ENCODE data around the gene FEN1. TPM values are rescaled to one million over a fixed set of nuclear protein-coding genes. Genes with fewer than 3 reads are reported as not detected.

FEN1 gene
- total RNA-seq, 1 donor from 2014 or later = 44.6 TPM

DNA sequence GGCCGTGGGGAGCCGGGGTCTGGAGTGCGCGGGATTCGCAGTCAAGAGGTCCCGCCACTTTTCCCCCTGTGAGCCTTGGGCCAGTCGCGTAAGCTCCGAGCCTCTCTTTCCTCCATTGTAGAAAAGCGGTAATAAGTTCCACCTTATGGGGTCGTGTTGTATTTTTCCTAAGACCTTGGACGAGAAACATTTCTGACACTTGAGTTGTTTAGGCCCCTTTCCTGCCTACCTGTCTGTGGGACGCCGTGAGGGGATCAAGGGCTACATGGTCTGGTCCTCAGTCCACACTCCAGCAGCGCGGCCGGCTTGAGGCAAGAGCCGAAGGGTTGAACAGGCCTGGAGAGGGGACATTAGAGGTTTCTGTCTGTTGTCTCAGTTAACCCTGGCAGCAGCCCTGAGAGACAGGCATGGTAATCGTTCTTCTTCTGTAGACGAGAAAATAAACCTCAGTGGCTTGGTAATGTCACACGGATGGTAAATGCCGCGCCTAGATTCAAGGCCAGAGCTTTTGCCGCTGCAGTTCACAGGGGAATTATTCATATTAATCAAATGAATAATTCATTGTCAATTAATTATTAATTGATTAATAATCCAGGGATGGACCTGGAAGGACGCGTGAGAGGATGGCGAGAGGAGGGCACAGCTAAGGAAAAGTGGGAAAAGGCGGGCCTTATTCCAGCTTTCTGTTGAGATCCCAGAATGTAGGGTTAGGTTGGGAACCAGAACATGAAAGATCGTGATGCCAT lies 545 bp downstream of the FEN1 start:
- no peak for DNase-seq (ENCODE audit: extremely low spot score, unreplicated experiment)
- Mint-ChIP-seq H3K4me3 (peak overlapping the region; percentile 98), H3K4me1 (ENCODE audit: unreplicated experiment) (peaks cover 14% of the 10 kb centered on the region), H3K27ac (peak overlapping the region; percentile 98), H3K27me3 (no peaks in the 10 kb centered on the region), H3K9me3 (no peaks in the 10 kb centered on the region), H3K36me3 (peaks cover 4% of the 10 kb centered on the region)
- TF ChIP-seq, protein P1, sequence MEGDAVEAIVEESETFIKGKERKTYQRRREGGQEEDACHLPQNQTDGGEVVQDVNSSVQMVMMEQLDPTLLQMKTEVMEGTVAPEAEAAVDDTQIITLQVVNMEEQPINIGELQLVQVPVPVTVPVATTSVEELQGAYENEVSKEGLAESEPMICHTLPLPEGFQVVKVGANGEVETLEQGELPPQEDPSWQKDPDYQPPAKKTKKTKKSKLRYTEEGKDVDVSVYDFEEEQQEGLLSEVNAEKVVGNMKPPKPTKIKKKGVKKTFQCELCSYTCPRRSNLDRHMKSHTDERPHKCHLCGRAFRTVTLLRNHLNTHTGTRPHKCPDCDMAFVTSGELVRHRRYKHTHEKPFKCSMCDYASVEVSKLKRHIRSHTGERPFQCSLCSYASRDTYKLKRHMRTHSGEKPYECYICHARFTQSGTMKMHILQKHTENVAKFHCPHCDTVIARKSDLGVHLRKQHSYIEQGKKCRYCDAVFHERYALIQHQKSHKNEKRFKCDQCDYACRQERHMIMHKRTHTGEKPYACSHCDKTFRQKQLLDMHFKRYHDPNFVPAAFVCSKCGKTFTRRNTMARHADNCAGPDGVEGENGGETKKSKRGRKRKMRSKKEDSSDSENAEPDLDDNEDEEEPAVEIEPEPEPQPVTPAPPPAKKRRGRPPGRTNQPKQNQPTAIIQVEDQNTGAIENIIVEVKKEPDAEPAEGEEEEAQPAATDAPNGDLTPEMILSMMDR (conservative IDR thresholded peaks at IDR 0.05) = no peak

DNA sequence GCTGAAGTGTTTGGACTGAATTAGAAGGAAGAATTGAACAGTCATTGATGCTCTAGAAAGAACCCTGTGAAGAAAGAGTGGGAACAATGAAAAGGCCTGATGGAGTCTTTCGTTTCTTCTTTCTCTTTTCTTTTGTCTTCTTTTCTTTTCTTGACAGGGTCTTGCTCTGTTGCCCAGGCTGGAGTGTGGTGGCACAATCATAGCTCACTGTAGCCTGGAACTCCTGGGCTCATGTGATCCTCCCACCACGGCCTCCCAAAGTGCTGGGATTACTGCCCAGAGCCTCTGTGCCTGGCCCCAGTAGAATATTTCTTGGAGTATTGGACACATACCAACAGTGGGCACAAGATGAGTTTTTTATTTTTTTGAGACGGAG lies 1.1 kb downstream of the FEN1 start:
- DNase-seq (ENCODE audit: extremely low spot score, unreplicated experiment) = no peak
- Mint-ChIP-seq H3K27ac (peak overlapping the region; percentile 98), H3K4me1 (ENCODE audit: unreplicated experiment) (peaks cover 18% of the 10 kb centered on the region), H3K4me3 (peak overlapping the region; percentile 98), H3K27me3 (no peaks in the 10 kb centered on the region), H3K9me3 (no peaks in the 10 kb centered on the region), H3K36me3 (peaks cover 4% of the 10 kb centered on the region)
- TF ChIP-seq, protein P1 (conservative IDR thresholded peaks at IDR 0.05) = no peak

DNA sequence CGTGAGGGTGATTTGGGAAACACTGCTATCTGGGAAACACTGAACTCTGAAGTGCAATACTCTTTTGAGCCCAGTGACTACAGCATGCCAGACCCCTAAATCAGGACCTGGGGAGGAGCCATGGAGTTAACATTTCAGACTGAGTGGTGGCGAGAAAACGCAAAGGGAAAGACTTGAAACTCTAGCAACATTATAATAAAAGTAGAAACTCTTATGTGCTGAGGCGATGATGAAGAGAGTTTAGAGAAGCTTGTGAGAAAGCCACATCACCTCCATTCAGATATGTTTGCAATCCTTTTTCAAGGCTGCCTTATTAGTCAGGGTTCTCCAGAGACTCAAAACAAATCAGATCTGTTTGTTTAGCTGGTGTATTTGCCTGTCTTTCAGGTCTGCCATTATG lies 1.9 kb downstream of the FEN1 start:
- no peaks in the 10 kb centered on the region for H3K9me3 Mint-ChIP-seq
- no peak overlapping the region for H3K4me3 Mint-ChIP-seq
- TF ChIP-seq, protein P1 (conservative IDR thresholded peaks at IDR 0.05) = no peak
- H3K36me3 Mint-ChIP-seq = peaks cover 2% of the 10 kb centered on the region
- H3K27me3 Mint-ChIP-seq = no peaks in the 10 kb centered on the region
- no peak for DNase-seq (ENCODE audit: extremely low spot score, unreplicated experiment)
- H3K27ac Mint-ChIP-seq = no peak overlapping the region
- H3K4me1 Mint-ChIP-seq (ENCODE audit: unreplicated experiment) = peaks cover 18% of the 10 kb centered on the region

DNA sequence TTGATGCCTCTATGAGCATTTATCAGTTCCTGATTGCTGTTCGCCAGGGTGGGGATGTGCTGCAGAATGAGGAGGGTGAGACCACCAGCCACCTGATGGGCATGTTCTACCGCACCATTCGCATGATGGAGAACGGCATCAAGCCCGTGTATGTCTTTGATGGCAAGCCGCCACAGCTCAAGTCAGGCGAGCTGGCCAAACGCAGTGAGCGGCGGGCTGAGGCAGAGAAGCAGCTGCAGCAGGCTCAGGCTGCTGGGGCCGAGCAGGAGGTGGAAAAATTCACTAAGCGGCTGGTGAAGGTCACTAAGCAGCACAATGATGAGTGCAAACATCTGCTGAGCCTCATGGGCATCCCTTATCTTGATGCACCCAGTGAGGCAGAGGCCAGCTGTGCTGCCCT lies 2.7 kb downstream of the FEN1 start:
- Mint-ChIP-seq H3K4me1 (ENCODE audit: unreplicated experiment) (peaks cover 20% of the 10 kb centered on the region), H3K27ac (no peak overlapping the region), H3K27me3 (no peaks in the 10 kb centered on the region), H3K9me3 (no peaks in the 10 kb centered on the region), H3K36me3 (peaks cover 2% of the 10 kb centered on the region), H3K4me3 (peak overlapping the region; percentile 65)
- no peak for DNase-seq (ENCODE audit: extremely low spot score, unreplicated experiment)
- TF ChIP-seq, protein P1 (conservative IDR thresholded peaks at IDR 0.05) = no peak

DNA sequence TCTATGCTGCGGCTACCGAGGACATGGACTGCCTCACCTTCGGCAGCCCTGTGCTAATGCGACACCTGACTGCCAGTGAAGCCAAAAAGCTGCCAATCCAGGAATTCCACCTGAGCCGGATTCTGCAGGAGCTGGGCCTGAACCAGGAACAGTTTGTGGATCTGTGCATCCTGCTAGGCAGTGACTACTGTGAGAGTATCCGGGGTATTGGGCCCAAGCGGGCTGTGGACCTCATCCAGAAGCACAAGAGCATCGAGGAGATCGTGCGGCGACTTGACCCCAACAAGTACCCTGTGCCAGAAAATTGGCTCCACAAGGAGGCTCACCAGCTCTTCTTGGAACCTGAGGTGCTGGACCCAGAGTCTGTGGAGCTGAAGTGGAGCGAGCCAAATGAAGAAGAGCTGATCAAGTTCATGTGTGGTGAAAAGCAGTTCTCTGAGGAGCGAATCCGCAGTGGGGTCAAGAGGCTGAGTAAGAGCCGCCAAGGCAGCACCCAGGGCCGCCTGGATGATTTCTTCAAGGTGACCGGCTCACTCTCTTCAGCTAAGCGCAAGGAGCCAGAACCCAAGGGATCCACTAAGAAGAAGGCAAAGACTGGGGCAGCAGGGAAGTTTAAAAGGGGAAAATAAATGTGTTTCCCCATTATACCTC lies 3.3 kb downstream of the FEN1 start:
- DNase-seq (ENCODE audit: extremely low spot score, unreplicated experiment) = no peak
- H3K27ac Mint-ChIP-seq = no peak overlapping the region
- H3K4me1 Mint-ChIP-seq (ENCODE audit: unreplicated experiment) = peaks cover 22% of the 10 kb centered on the region
- no peak overlapping the region for H3K4me3 Mint-ChIP-seq
- no peaks in the 10 kb centered on the region for H3K27me3 Mint-ChIP-seq
- peaks cover 3% of the 10 kb centered on the region for H3K36me3 Mint-ChIP-seq
- TF ChIP-seq, protein P1 (conservative IDR thresholded peaks at IDR 0.05) = no peak
- H3K9me3 Mint-ChIP-seq = no peaks in the 10 kb centered on the region
